ENCODE results near the gene SCD. TPM values are rescaled to one million over a fixed set of nuclear protein-coding genes. Genes with fewer than 3 reads are reported as not detected.

Gene SCD
- total and polyA plus RNA-seq, 7 experiments from 2014 or later, result 1.0 to 121 (median 2.3) TPM

- H3K4me1 ChIP-seq (ENCODE audit: control insufficient read depth in 2 of 2, insufficient read depth in 2 of 2, low read length in 2 of 2), result peaks cover 5 to 10% of the 10 kb centered on the region in 2 donors
- peaks cover 0 to 17% (median 0%) of the 10 kb centered on the region in 5 donors for H3K36me3 Mint-ChIP-seq
- H3K36me3 ChIP-seq (ENCODE audit: control insufficient read depth in 2 of 3, insufficient read depth in 3 of 3, low read length in 3 of 3), result no peaks in the 10 kb centered on the region
- H3K4me1 Mint-ChIP-seq, result peaks cover 14 to 60% (median 22%) of the 10 kb centered on the region in 7 donors
- no peaks in the 10 kb centered on the region for H3K27me3 ChIP-seq (ENCODE audit: control insufficient read depth in 2 of 2, insufficient read depth in 2 of 2, low read length in 2 of 2)
- H3K4me3 Mint-ChIP-seq, result peak overlapping the region in 5 of 10 donors; percentile 1 to 57 (median 19)
- H3K27ac ChIP-seq (ENCODE audit: low read depth, low read length), result no peak overlapping the region
- CTCF ChIA-PET, result interaction anchor here (0.6 to 1.8 kb wide), 7 partner anchors 9 to 676 kb away, joined by 3 to 6 read pairs (median 3); no protein-coding TSS in a partner anchor
- H3K9me3 ChIP-seq (ENCODE audit: control insufficient read depth in 2 of 3, low read length in 3 of 3), result no peaks in the 10 kb centered on the region
- H3K27ac Mint-ChIP-seq, result peak overlapping the region in 3 of 9 donors; percentile 16 to 37 (median 31)
- POLR2A ChIA-PET, result interaction anchor here (0.9 kb wide), 1 partner anchor 138 kb away, joined by 3 read pairs; no protein-coding TSS in a partner anchor
- H3K9me3 Mint-ChIP-seq, result no peaks in the 10 kb centered on the region
- DNase-seq (no peak), ATAC-seq (no peak)
- intact Hi-C loops (cut with micrococcal nuclease), result loop anchor here in 1 of 2 donors (5.0 kb wide), 1 partner anchor 497 kb away; no protein-coding TSS in a partner anchor
- no peak overlapping the region for H3K4me3 ChIP-seq (ENCODE audit: low read length)
- H3K27me3 Mint-ChIP-seq, result peaks cover 0 to 8% (median 0%) of the 10 kb centered on the region in 5 donors
Measured at GRCh38 chr10:100344241-100344788, 2.7 kb upstream of the SCD start.

DNA sequence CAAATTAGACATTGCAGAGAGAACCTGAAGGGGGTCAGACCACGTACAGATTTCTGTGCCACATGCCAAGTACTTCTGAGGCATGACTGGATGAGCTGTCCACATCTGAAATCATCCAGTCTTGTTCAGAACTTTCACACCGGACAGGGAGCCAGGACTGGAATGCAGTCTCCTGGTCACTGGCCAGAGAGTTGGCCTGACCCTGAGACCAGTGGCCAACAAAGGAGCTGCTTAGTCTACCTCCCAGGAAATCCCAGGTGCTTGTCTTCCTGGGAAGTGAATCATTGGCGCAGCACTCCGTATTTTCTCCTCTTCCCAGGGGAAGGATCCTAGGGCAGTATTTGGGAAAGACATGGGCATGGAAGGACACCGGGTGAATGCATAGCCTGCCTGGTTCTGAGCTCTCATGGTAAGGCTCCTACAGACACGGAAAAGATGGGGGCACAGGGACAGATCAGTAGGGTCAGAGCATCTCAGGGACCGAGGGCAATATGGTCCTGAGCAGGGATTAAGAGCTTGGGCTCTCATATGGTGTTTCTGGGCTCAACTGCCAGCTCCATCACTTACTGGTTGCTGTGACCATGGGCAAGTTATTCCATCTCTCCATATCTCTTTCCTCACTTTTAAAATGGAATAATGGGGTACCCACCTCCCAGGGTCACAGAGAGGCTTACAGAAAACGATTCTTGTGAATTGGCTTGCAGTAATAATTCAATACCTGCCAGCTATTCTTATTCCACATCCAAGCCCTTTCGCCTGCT lies 1.3 kb upstream of the SCD start:
- Histone ChIP-seq H3K27ac (ENCODE audit: low read depth, low read length) (no peak overlapping the region), H3K9me3 (ENCODE audit: control insufficient read depth in 2 of 3, low read length in 3 of 3) (no peaks in the 10 kb centered on the region), H3K4me3 (ENCODE audit: low read length) (peak overlapping the region; percentile 67), H3K4me1 (ENCODE audit: control insufficient read depth in 2 of 2, insufficient read depth in 2 of 2, low read length in 2 of 2) (peaks cover 5 to 10% of the 10 kb centered on the region in 2 donors), H3K27me3 (ENCODE audit: control insufficient read depth in 2 of 2, insufficient read depth in 2 of 2, low read length in 2 of 2) (no peaks in the 10 kb centered on the region), H3K36me3 (ENCODE audit: control insufficient read depth in 2 of 3, insufficient read depth in 3 of 3, low read length in 3 of 3) (peaks cover 0 to 2% (median 0%) of the 10 kb centered on the region in 3 experiments)
- ATAC-seq (no peak), DNase-seq (no peak)
- CTCF ChIA-PET, result interaction anchor here (0.6 to 1.8 kb wide), 7 partner anchors 9 to 1243 kb away, joined by 3 to 5 read pairs (median 3); no protein-coding TSS in a partner anchor
- no peaks in the 10 kb centered on the region for H3K9me3 Mint-ChIP-seq
- peaks cover 0 to 8% (median 0%) of the 10 kb centered on the region in 5 donors for H3K27me3 Mint-ChIP-seq
- peaks cover 15 to 69% (median 27%) of the 10 kb centered on the region in 7 donors for H3K4me1 Mint-ChIP-seq
- peak overlapping the region; percentile 73 to 98 (median 89) for H3K4me3 Mint-ChIP-seq
- POLR2A ChIA-PET, result interaction anchor here (0.5 to 2.2 kb wide), 3 partner anchors 11 to 71 kb away, joined by 3 to 10 read pairs (median 3); no protein-coding TSS in a partner anchor
- H3K27ac Mint-ChIP-seq, result peak overlapping the region in 6 of 9 donors; percentile 19 to 75 (median 62)
- intact Hi-C loops (cut with micrococcal nuclease), result loop anchor here (1.0 to 2.0 kb wide), 2 partner anchors 7 to 59 kb away; partner anchors contain the start of gene BLOC1S2 (in 1 of the 2)
- peaks cover 0 to 29% (median 0%) of the 10 kb centered on the region in 5 donors for H3K36me3 Mint-ChIP-seq

DNA sequence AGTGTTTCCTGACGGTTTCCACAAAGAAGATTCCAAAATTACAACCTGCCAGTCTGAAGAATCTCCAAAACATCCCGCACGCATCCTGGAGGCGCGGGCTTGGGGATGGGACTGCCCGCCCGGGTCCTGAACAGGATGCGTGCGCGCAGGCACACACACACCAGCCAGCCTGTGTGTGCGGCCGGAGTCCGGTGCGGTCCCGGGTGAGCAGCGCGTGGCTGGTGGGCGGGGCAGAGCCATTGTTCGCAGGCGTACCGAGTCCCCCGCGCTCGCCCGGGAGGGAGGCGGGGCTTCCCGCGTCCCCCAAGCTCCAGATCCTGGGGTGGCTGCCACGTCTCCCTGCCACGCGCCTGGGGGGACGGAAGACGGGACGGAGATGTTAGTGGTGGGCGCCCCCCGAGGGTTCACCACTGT lies 675 bp upstream of the SCD start:
- Histone ChIP-seq H3K4me1 (ENCODE audit: control insufficient read depth in 2 of 2, insufficient read depth in 2 of 2, low read length in 2 of 2) (peaks cover 5 to 10% of the 10 kb centered on the region in 2 donors), H3K36me3 (ENCODE audit: control insufficient read depth in 2 of 3, insufficient read depth in 3 of 3, low read length in 3 of 3) (peaks cover 0 to 3% (median 0%) of the 10 kb centered on the region in 3 experiments), H3K27me3 (ENCODE audit: control insufficient read depth in 2 of 2, insufficient read depth in 2 of 2, low read length in 2 of 2) (no peaks in the 10 kb centered on the region), H3K4me3 (ENCODE audit: low read length) (peak overlapping the region; percentile 67), H3K27ac (ENCODE audit: low read depth, low read length) (peak overlapping the region; percentile 48), H3K9me3 (ENCODE audit: control insufficient read depth in 2 of 3, low read length in 3 of 3) (no peaks in the 10 kb centered on the region)
- intact Hi-C loops (cut with micrococcal nuclease), result loop anchor here (1.0 to 2.0 kb wide), 2 partner anchors 8 to 60 kb away; partner anchors contain the start of gene BLOC1S2 (in 1 of the 2)
- POLR2A ChIA-PET, result interaction anchor here (1.1 to 2.2 kb wide), 2 partner anchors 24 to 189 kb away, joined by 6 to 10 read pairs; partner anchors contain the start of gene HIF1AN
- CTCF ChIA-PET, result interaction anchor here (0.9 to 1.4 kb wide), 4 partner anchors 10 to 176 kb away, joined by 3 to 5 read pairs (median 3); no protein-coding TSS in a partner anchor
- peaks cover 0 to 8% (median 0%) of the 10 kb centered on the region in 5 donors for H3K27me3 Mint-ChIP-seq
- H3K4me3 Mint-ChIP-seq, result peak overlapping the region; percentile 84 to 98 (median 90)
- peak overlapping the region in 5 of 9 donors; percentile 19 to 75 (median 61) for H3K27ac Mint-ChIP-seq
- H3K9me3 Mint-ChIP-seq, result no peaks in the 10 kb centered on the region
- peak in 7 of 9 donors; percentile 15 to 86 (median 34) for DNase-seq
- H3K4me1 Mint-ChIP-seq, result peaks cover 15 to 72% (median 27%) of the 10 kb centered on the region in 7 donors
- ATAC-seq, result peak; percentile 65
- peaks cover 0 to 35% (median 0%) of the 10 kb centered on the region in 5 donors for H3K36me3 Mint-ChIP-seq

- H3K27ac Mint-ChIP-seq, result peak overlapping the region in 8 of 9 donors; percentile 14 to 87 (median 61)
Measured at GRCh38 chr10:100347568-100348195, 649 bp downstream of the SCD start.

GRCh38 chr10:100348389-100348927 lies 1.4 kb downstream of the SCD start:
- intact Hi-C loops (cut with micrococcal nuclease), result no loop called here
- Histone ChIP-seq H3K4me1 (ENCODE audit: control insufficient read depth in 2 of 2, insufficient read depth in 2 of 2, low read length in 2 of 2) (peaks cover 5 to 10% of the 10 kb centered on the region in 2 donors), H3K9me3 (ENCODE audit: control insufficient read depth in 2 of 3, low read length in 3 of 3) (no peaks in the 10 kb centered on the region), H3K27ac (ENCODE audit: low read depth, low read length) (no peak overlapping the region), H3K27me3 (ENCODE audit: control insufficient read depth in 2 of 2, insufficient read depth in 2 of 2, low read length in 2 of 2) (no peaks in the 10 kb centered on the region), H3K4me3 (ENCODE audit: low read length) (no peak overlapping the region), H3K36me3 (ENCODE audit: control insufficient read depth in 2 of 3, insufficient read depth in 3 of 3, low read length in 3 of 3) (peaks cover 0 to 8% (median 0%) of the 10 kb centered on the region in 3 experiments)
- H3K27ac Mint-ChIP-seq, result peak overlapping the region in 2 of 9 donors; percentile 22 to 87
- H3K36me3 Mint-ChIP-seq, result peaks cover 6 to 45% (median 10%) of the 10 kb centered on the region in 5 donors
- DNase-seq (no peak), ATAC-seq (no peak)
- H3K9me3 Mint-ChIP-seq, result no peaks in the 10 kb centered on the region
- CTCF ChIA-PET, result interaction anchor here (0.7 to 1.8 kb wide), 2 partner anchors 9 to 166 kb away, joined by 3 to 6 read pairs; no protein-coding TSS in a partner anchor
- peak overlapping the region; percentile 61 to 98 (median 89) for H3K4me3 Mint-ChIP-seq
- POLR2A ChIA-PET, result interaction anchor here (0.6 to 0.9 kb wide), 2 partner anchors 22 to 31 kb away, joined by 3 to 4 read pairs; no protein-coding TSS in a partner anchor
- H3K27me3 Mint-ChIP-seq, result peaks cover 0 to 8% (median 0%) of the 10 kb centered on the region in 5 donors
- peaks cover 15 to 71% (median 27%) of the 10 kb centered on the region in 7 donors for H3K4me1 Mint-ChIP-seq

More at GRCh38 chr10:100347568-100348195, 649 bp downstream of the SCD start:
- H3K4me1 Mint-ChIP-seq, result peaks cover 15 to 69% (median 27%) of the 10 kb centered on the region in 7 donors
- POLR2A ChIA-PET, result interaction anchor here (0.6 to 2.2 kb wide), 5 partner anchors 10 to 187 kb away, joined by 3 to 10 read pairs (median 4); partner anchors contain the start of gene HIF1AN
- no peak for DNase-seq
- CTCF ChIA-PET, result interaction anchor here (0.7 to 1.3 kb wide), 2 partner anchors 23 to 167 kb away, joined by 3 to 7 read pairs; no protein-coding TSS in a partner anchor
- peak overlapping the region; percentile 84 to 98 (median 90) for H3K4me3 Mint-ChIP-seq
- ATAC-seq, result no peak
- Histone ChIP-seq H3K4me1 (ENCODE audit: control insufficient read depth in 2 of 2, insufficient read depth in 2 of 2, low read length in 2 of 2) (peaks cover 5 to 10% of the 10 kb centered on the region in 2 donors), H3K27me3 (ENCODE audit: control insufficient read depth in 2 of 2, insufficient read depth in 2 of 2, low read length in 2 of 2) (no peaks in the 10 kb centered on the region), H3K27ac (ENCODE audit: low read depth, low read length) (no peak overlapping the region), H3K36me3 (ENCODE audit: control insufficient read depth in 2 of 3, insufficient read depth in 3 of 3, low read length in 3 of 3) (peaks cover 0 to 8% (median 0%) of the 10 kb centered on the region in 3 experiments), H3K9me3 (ENCODE audit: control insufficient read depth in 2 of 3, low read length in 3 of 3) (no peaks in the 10 kb centered on the region), H3K4me3 (ENCODE audit: low read length) (peak overlapping the region; percentile 67)
- peaks cover 6 to 44% (median 7%) of the 10 kb centered on the region in 5 donors for H3K36me3 Mint-ChIP-seq
- peaks cover 0 to 8% (median 0%) of the 10 kb centered on the region in 5 donors for H3K27me3 Mint-ChIP-seq
- no peaks in the 10 kb centered on the region for H3K9me3 Mint-ChIP-seq
- intact Hi-C loops (cut with micrococcal nuclease), result loop anchor here (1.0 to 2.0 kb wide), 4 partner anchors 26 to 164 kb away; partner anchors contain the start of gene BLOC1S2 (in 1 of the 2)

All from naive thymus-derived CD4-positive, alpha-beta T cell (primary cell).